Natural killer cell (primary cell): ENCODE data around the gene THBS1. TPM values are rescaled to one million over a fixed set of nuclear protein-coding genes. Genes with fewer than 3 reads are reported as not detected.

Experiments used
- ATAC-seq, 3 donors: fragments of 150-1000 bp in 2 of 3; fragments of 200-7000 bp in 1 of 3; cut with Tn5 transposase; 1 replicate in 1 of 3; 2 replicates in 2 of 3; pipeline ENCODE4 v1.10.0; 2021; ENCODE audit warnings: mild to moderate bottlenecking in 2 of 3, moderate library complexity in 2 of 3
- DNase-seq, 2 donors: peaks; one replicate each; pipeline versions ENCODE4 v3.0.0 to v3.0.0-alpha.2; 2013 to 2021; ENCODE audit warnings: mixed read lengths in 1 of 2
- H3K27ac ChIP-seq: one replicate; pipeline ENCODE4 v1.5.1; 2013; ENCODE audit warnings: mild to moderate bottlenecking, low read length
- H3K27me3 ChIP-seq: one replicate; pipeline ENCODE4 v1.6.1; 2013; ENCODE audit warnings: low read length; ENCODE audit not compliant: control insufficient read depth, insufficient read depth
- H3K36me3 ChIP-seq: one replicate; pipeline ENCODE4 v1.6.1; 2013; ENCODE audit warnings: low read length; ENCODE audit not compliant: control insufficient read depth, insufficient read depth
- H3K4me1 ChIP-seq: one replicate; pipeline ENCODE4 v1.6.1; 2013; ENCODE audit warnings: low read length; ENCODE audit not compliant: control insufficient read depth, insufficient read depth
- H3K4me3 ChIP-seq: one replicate; pipeline ENCODE4 v1.5.1; 2013; ENCODE audit warnings: low read length
- H3K9me3 ChIP-seq: one replicate; pipeline ENCODE4 v1.6.1; 2013; ENCODE audit warnings: low read length; ENCODE audit not compliant: control insufficient read depth, insufficient read depth
- H3K27ac Mint-ChIP-seq, 2 donors: one replicate each; pipeline ENCODE4 v1.8.0; 2022; ENCODE audit warnings: mild to moderate bottlenecking in 2 of 2, mixed read lengths in 2 of 2, moderate library complexity in 1 of 2
- H3K27me3 Mint-ChIP-seq, 2 donors: one replicate each; pipeline ENCODE4 v1.8.0; 2022; ENCODE audit warnings: low read depth in 2 of 2, mixed read lengths in 2 of 2
- H3K36me3 Mint-ChIP-seq: one replicate; pipeline ENCODE4 v1.8.0; 2022; ENCODE audit warnings: mixed read lengths
- H3K4me1 Mint-ChIP-seq, 2 donors: one replicate each; pipeline ENCODE4 v1.8.0; 2022; ENCODE audit warnings: mixed read lengths in 2 of 2
- H3K4me3 Mint-ChIP-seq: one replicate; pipeline ENCODE4 v1.8.0; 2022; ENCODE audit warnings: mild to moderate bottlenecking, moderate library complexity, mixed read lengths
- H3K9me3 Mint-ChIP-seq, 2 donors: one replicate each; pipeline ENCODE4 v1.8.0; 2022; ENCODE audit warnings: mixed read lengths in 2 of 2
- CTCF ChIP-seq: fragments of 200-600 bp; IDR thresholded peaks from one replicate; pipeline ENCODE4 v1.8.0; 2022; ENCODE audit warnings: antibody characterized with exemption
- WGBS: methylation state at CpG from one replicate; pipeline ENCODE4 v1.1.7; 2013; ENCODE audit warnings: missing lambda C conversion rate; ENCODE audit not compliant: insufficient coverage; 5-methylcytosine and 5-hydroxymethylcytosine counted together
- intact Hi-C: fragments of 100-400 bp; cut with micrococcal nuclease; formaldehyde crosslinking; loops from one replicate; pipeline ENCODE4 v1.14.2; 2022
- total RNA-seq, 4 donors: library from RNA; stranded (reverse); fragments of 120-200 nt in 1 of 4; gene quantifications; one replicate each; pipeline versions ENCODE4 v1.2.3 to v1.2.4, GENCODE V29; 2013 to 2022

Gene THBS1
- total RNA-seq, 3 donors from 2014 or later (not counting 1 experiment from before 2014, with no cell fraction given), result 27.1 to 43.3 (median 38.3) TPM

GRCh38 chr15:39618063-39618823 lies 37.4 kb downstream of the THBS1 start:
- Histone ChIP-seq H3K27ac (no peak overlapping the region), H3K36me3 (no peaks in the 10 kb centered on the region), H3K9me3 (no peaks in the 10 kb centered on the region), H3K4me3 (no peak overlapping the region), H3K27me3 (no peaks in the 10 kb centered on the region), H3K4me1 (peaks cover 12% of the 10 kb centered on the region)
- TF ChIP-seq CTCF, result no peak
- intact Hi-C loops, result no loop called here
- DNase-seq (no peak), ATAC-seq (no peak)
- Mint-ChIP-seq H3K9me3 (peaks cover 3 to 6% of the 10 kb centered on the region in 2 donors), H3K4me1 (peaks cover 42 to 56% of the 10 kb centered on the region in 2 donors), H3K27ac (peak overlapping the region in 1 of 2 donors; percentile 12), H3K36me3 (peaks cover 17% of the 10 kb centered on the region), H3K4me3 (no peak overlapping the region), H3K27me3 (no peaks in the 10 kb centered on the region)
- 75% methylated on average over 2 of the region's 3 CpGs for WGBS

- peak overlapping the region; percentile 100 for H3K27ac Mint-ChIP-seq
- ATAC-seq, result no peak
- no peak overlapping the region for H3K4me3 Mint-ChIP-seq
- Histone ChIP-seq H3K27ac (peak overlapping the region; percentile 76), H3K4me3 (no peak overlapping the region), H3K9me3 (peaks cover 1% of the 10 kb centered on the region), H3K4me1 (peaks cover 39% of the 10 kb centered on the region), H3K36me3 (no peaks in the 10 kb centered on the region), H3K27me3 (no peaks in the 10 kb centered on the region)
- DNase-seq, result no peak
- no peak for TF ChIP-seq CTCF
- peaks cover 58 to 79% of the 10 kb centered on the region in 2 donors for H3K4me1 Mint-ChIP-seq
- peaks cover 3% of the 10 kb centered on the region in 2 donors for H3K9me3 Mint-ChIP-seq
- intact Hi-C loops, result loop anchor here (5.0 to 10.0 kb wide), 2 partner anchors 136 to 1046 kb away; no protein-coding TSS in a partner anchor
- 58% methylated on average over 1 of the region's 1 CpG for WGBS
- peaks cover 13% of the 10 kb centered on the region for H3K36me3 Mint-ChIP-seq
- H3K27me3 Mint-ChIP-seq, result no peaks in the 10 kb centered on the region
Measured at GRCh38 chr15:39621210-39621609, 40.3 kb downstream of the THBS1 start.

GRCh38 chr15:39621976-39622375 lies 41.1 kb downstream of the THBS1 start:
- H3K9me3 ChIP-seq, result peaks cover 6% of the 10 kb centered on the region
- H3K4me3 ChIP-seq, result no peak overlapping the region
- Mint-ChIP-seq H3K36me3 (peaks cover 13% of the 10 kb centered on the region), H3K9me3 (peaks cover 0 to 2% of the 10 kb centered on the region in 2 donors), H3K27ac (peak overlapping the region; percentile 100), H3K27me3 (no peaks in the 10 kb centered on the region), H3K4me1 (peaks cover 66 to 80% of the 10 kb centered on the region in 2 donors), H3K4me3 (peak overlapping the region; percentile 97)
- TF ChIP-seq CTCF, result no peak
- no peaks in the 10 kb centered on the region for H3K27me3 ChIP-seq
- peak overlapping the region; percentile 100 for H3K27ac ChIP-seq
- no peaks in the 10 kb centered on the region for H3K36me3 ChIP-seq
- intact Hi-C loops, result loop anchor here (2.0 to 10.0 kb wide), 6 partner anchors 13 to 1047 kb away; partner anchors contain the start of gene FSIP1
- WGBS, result 79% methylated on average over 1 of the region's 1 CpG
- DNase-seq, result no peak
- peaks cover 47% of the 10 kb centered on the region for H3K4me1 ChIP-seq
- ATAC-seq, result no peak
